Testis (tissue), 3 donors: ENCODE measurements around the gene PSMD13. TPM values are rescaled to one million over a fixed set of nuclear protein-coding genes. Genes with fewer than 3 reads are reported as not detected.

Experiments
- DNase-seq: peaks from one replicate; pipeline ENCODE4 v3.0.0-alpha.2; 2019
- H3K27ac ChIP-seq, 2 donors: fragments of 200-600 bp; sonication (generic); one replicate each; pipeline ENCODE4 v1.5.1; 2019
- H3K27me3 ChIP-seq: fragments of 200-600 bp; sonication (generic); one replicate; pipeline ENCODE4 v1.5.1; 2019
- H3K36me3 ChIP-seq: fragments of 200-600 bp; sonication (generic); one replicate; pipeline ENCODE4 v1.5.1; 2017; ENCODE audit warnings: low read depth; ENCODE audit errors: missing control alignments
- H3K4me1 ChIP-seq: fragments of 200-600 bp; sonication (generic); one replicate; pipeline ENCODE4 v1.5.1; 2019
- H3K4me3 ChIP-seq, 2 donors: fragments of 200-600 bp; sonication (generic); one replicate each; pipeline ENCODE4 v1.5.1; 2017 to 2019
- H3K9me3 ChIP-seq: fragments of 200-600 bp; sonication (generic); one replicate; pipeline ENCODE4 v1.5.1; 2017
- POLR2A ChIP-seq: fragments of 450-650 bp; IDR thresholded peaks from one replicate; pipeline ENCODE4 v1.6.1; 2017; ENCODE audit warnings: antibody characterized with exemption, mild to moderate bottlenecking, moderate library complexity
- WGBS, 2 donors: methylation state at CpG; one replicate each; pipeline ENCODE4 v1.1.5; 2018; 5-methylcytosine and 5-hydroxymethylcytosine counted together
- intact Hi-C: fragments of 100-400 bp; cut with DNase I; formaldehyde crosslinking; loops from one replicate; pipeline ENCODE4 v1.15.1; 2023; ENCODE audit warnings: low total_unique reads
- polyA plus RNA-seq: library from polyadenylated mRNA; stranded (reverse); fragments of 350-450 nt; fragmentation: Illumina TruSeq; extraction: RNeasy Lipid Tissue Mini Kit (QIAGEN cat#74804); gene quantifications from one replicate; pipeline ENCODE4 v1.2.3, GENCODE V29; 2014; ENCODE audit warnings: low read depth, low replicate concordance; ENCODE audit not compliant: insufficient read depth
- total RNA-seq, 2 donors: library from RNA; depleted of rRNA; stranded (reverse); fragments of >200 nt; gene quantifications; one replicate each; pipeline ENCODE4 v1.2.3, GENCODE V29; 2016
- TF ChIP-seq, protein P1 (sequence below), 3 experiments: fragments of 450-650 bp in 2 of 3; fragments of 200-600 bp in 1 of 3; sonication (generic) in 1 of 3; IDR thresholded peaks; one replicate each; pipeline ENCODE4 v1.5.1; 2016 to 2019; ENCODE audit warnings: antibody characterized with exemption in 3 of 3, mild to moderate bottlenecking in 2 of 3, moderate library complexity in 1 of 3

The PSMD13 gene
- total and polyA plus RNA-seq, 3 donors from 2014 or later: 128 to 180 (median 133) TPM

GRCh38 chr11:296171-297050 is 59.6 kb downstream of the PSMD13 start:
- H3K36me3 ChIP-seq: no peaks in the 10 kb centered on the region
- no peak for DNase-seq
- H3K4me1 ChIP-seq: peaks cover 18% of the 10 kb centered on the region
- no peaks in the 10 kb centered on the region for H3K9me3 ChIP-seq
- peak overlapping the region; percentile 30 to 44 for H3K27ac ChIP-seq
- TF ChIP-seq POLR2A: no peak
- TF ChIP-seq, protein P1, sequence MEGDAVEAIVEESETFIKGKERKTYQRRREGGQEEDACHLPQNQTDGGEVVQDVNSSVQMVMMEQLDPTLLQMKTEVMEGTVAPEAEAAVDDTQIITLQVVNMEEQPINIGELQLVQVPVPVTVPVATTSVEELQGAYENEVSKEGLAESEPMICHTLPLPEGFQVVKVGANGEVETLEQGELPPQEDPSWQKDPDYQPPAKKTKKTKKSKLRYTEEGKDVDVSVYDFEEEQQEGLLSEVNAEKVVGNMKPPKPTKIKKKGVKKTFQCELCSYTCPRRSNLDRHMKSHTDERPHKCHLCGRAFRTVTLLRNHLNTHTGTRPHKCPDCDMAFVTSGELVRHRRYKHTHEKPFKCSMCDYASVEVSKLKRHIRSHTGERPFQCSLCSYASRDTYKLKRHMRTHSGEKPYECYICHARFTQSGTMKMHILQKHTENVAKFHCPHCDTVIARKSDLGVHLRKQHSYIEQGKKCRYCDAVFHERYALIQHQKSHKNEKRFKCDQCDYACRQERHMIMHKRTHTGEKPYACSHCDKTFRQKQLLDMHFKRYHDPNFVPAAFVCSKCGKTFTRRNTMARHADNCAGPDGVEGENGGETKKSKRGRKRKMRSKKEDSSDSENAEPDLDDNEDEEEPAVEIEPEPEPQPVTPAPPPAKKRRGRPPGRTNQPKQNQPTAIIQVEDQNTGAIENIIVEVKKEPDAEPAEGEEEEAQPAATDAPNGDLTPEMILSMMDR (IDR thresholded peaks at IDR 0.05): no peak
- intact Hi-C loops: loop anchor here (10.0 kb wide), 1 partner anchor 58 kb away; no protein-coding TSS in a partner anchor
- no peaks in the 10 kb centered on the region for H3K27me3 ChIP-seq
- H3K4me3 ChIP-seq: no peak overlapping the region
- 69 to 76% methylated on average over 11 to 21 of the region's 35 CpGs for WGBS, 2 donors

DNA sequence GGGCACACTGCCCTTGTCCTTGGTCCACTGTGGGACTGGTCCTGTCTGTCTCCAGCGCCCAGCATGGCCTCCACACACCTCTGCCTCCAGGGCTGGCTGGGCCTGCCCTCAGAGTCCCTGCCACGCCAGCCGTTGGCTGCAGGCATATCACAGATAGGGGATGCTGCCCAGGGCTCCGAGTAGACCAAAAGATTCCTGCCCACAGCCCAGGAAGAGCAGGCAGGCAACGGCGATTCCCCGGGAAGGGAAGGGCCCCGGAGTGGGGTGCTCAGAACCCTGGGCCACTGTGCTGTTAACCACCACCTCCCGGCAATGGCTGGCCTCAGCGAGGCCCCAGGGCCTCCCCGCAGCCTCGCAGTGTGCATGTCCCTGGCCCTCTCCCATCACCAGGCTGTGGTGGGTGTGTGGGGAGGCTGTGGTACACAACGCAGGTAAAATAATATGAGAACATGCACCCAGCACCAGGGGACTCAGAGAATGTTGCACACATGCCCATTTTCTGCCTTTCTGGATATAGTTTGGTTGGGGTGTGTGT is 60.3 kb downstream of the PSMD13 start:
- WGBS, 2 donors: 60 to 69% methylated on average over 5 to 13 of the region's 13 CpGs
- Histone ChIP-seq H3K9me3 (no peaks in the 10 kb centered on the region), H3K4me1 (peaks cover 18% of the 10 kb centered on the region), H3K36me3 (no peaks in the 10 kb centered on the region), H3K4me3 (no peak overlapping the region), H3K27ac (peak overlapping the region; percentile 30 to 44), H3K27me3 (no peaks in the 10 kb centered on the region)
- intact Hi-C loops: loop anchor here (10.0 kb wide), 1 partner anchor 58 kb away; no protein-coding TSS in a partner anchor
- DNase-seq: no peak
- TF ChIP-seq POLR2A: no peak
- TF ChIP-seq, protein P1 (IDR thresholded peaks at IDR 0.05): no peak

DNA sequence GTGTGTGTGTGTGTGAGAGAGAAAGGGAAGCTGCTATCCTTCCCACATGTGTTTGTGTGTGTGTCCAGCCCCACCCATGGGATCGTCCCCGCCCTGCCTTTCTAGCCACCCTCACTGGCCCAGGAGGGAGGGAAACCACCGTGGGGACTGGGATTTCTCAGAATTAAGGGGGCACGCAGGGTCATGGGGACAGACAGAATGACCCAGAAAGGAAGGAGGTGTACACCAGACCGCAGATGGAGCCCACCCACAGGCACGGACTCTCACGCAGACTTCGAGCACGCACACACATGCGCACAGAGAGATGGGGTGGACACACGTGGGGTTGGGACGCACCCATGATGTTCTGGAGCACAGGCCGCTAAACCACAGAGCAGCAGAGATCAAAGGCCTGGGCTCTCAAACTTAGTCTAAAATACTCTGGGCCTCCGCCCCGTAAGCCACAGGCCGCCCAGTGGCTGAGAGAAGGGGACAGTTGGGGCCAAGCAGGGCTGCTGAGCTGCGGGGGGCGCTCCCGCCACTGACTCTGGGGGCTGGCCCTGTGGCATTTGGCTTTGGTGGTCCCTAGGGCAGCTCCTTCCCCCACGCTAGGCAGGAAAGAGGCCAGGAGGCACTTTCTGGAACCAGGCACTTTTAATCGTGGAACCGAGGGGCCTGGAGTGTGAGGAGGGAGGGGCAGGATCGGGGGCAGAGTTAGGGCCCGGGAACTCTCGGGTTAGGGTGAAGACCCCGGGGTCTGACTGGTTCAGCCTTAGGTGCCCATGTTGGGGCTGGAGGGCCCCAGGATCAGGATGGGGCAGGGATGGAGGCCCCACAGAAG is 61.0 kb downstream of the PSMD13 start:
- TF ChIP-seq POLR2A: no peak
- TF ChIP-seq, protein P1 (IDR thresholded peaks at IDR 0.05): no peak
- intact Hi-C loops: loop anchor here (10.0 kb wide), 1 partner anchor 57 kb away; no protein-coding TSS in a partner anchor
- Histone ChIP-seq H3K4me1 (peaks cover 18% of the 10 kb centered on the region), H3K9me3 (no peaks in the 10 kb centered on the region), H3K27me3 (no peaks in the 10 kb centered on the region), H3K4me3 (no peak overlapping the region), H3K27ac (peak overlapping the region; percentile 58 to 68), H3K36me3 (no peaks in the 10 kb centered on the region)
- 57 to 61% methylated on average over 24 to 26 of the region's 26 CpGs for WGBS, 2 donors
- DNase-seq: peak; percentile 75

GRCh38 chr11:298406-299065 is 61.8 kb downstream of the PSMD13 start:
- H3K36me3 ChIP-seq: no peaks in the 10 kb centered on the region
- no peaks in the 10 kb centered on the region for H3K9me3 ChIP-seq
- peak overlapping the region; percentile 58 to 68 for H3K27ac ChIP-seq
- WGBS, 2 donors: 75 to 86% methylated on average over 9 to 15 of the region's 15 CpGs
- H3K4me1 ChIP-seq: peaks cover 18% of the 10 kb centered on the region
- no peak overlapping the region for H3K4me3 ChIP-seq
- H3K27me3 ChIP-seq: no peaks in the 10 kb centered on the region
- intact Hi-C loops: loop anchor here (10.0 kb wide), 1 partner anchor 56 kb away; no protein-coding TSS in a partner anchor
- DNase-seq: no peak
- TF ChIP-seq POLR2A: no peak
